Stimulated activated CD4-positive, alpha-beta T cell treated with anti-CD3 and anti-CD28 coated beads, Interleukin-15, amount 100 ng/mL, for 1 hour (primary cell): Measurements from ENCODE around the gene PCAT6.
A peak's percentile ranks its signal among the peaks of the same experiment; 100 is the strongest.
"Not testable (repeated sequence)": the region's sequence is repeated elsewhere in the genome, so short reads cannot be mapped to it uniquely, and the experiment has no call there.

Experiments used
- DNase-seq, 2 donors: peaks; one replicate each; pipeline ENCODE4 v3.0.0-alpha.2; 2020; ENCODE audit warnings: low read depth in 1 of 2, low spot score in 1 of 2

The PCAT6 gene

GRCh38 chr1:202810615-202811295, at the start of gene PCAT6:
TSS of gene PCAT6 (plus strand) at chr1:202810954.
- peak; percentile 71 to 76 for DNase-seq

- no peak for DNase-seq
Observed at GRCh38 chr1:202762019-202762418, 48.7 kb upstream of the PCAT6 start.

- no peak for DNase-seq
Observed at GRCh38 chr1:202765721-202766120, 45.0 kb upstream of the PCAT6 start.

GRCh38 chr1:202770135-202770534, 40.6 kb upstream of the PCAT6 start:
- no peak for DNase-seq

- no peak for DNase-seq
Observed at GRCh38 chr1:202781180-202781579, 29.6 kb upstream of the PCAT6 start.

- no peak for DNase-seq
Observed at GRCh38 chr1:202786804-202787203, 23.9 kb upstream of the PCAT6 start.

GRCh38 chr1:202788800-202789199, 22.0 kb upstream of the PCAT6 start:
- no peak for DNase-seq

- DNase-seq: no peak
Observed at GRCh38 chr1:202791077-202791747, 19.5 kb upstream of the PCAT6 start.

GRCh38 chr1:202794051-202794740, 16.6 kb upstream of the PCAT6 start:
- no peak for DNase-seq

- DNase-seq: not testable (repeated sequence)
Observed at GRCh38 chr1:202794931-202795330, 15.8 kb upstream of the PCAT6 start.

GRCh38 chr1:202796670-202797069, 14.1 kb upstream of the PCAT6 start:
- DNase-seq: no peak

GRCh38 chr1:202798260-202798659, 12.5 kb upstream of the PCAT6 start:
- DNase-seq: no peak

GRCh38 chr1:202798792-202799331, 11.9 kb upstream of the PCAT6 start:
- DNase-seq: no peak

GRCh38 chr1:202800742-202801141, 10.0 kb upstream of the PCAT6 start:
- no peak for DNase-seq

GRCh38 chr1:202801175-202801574, 9.6 kb upstream of the PCAT6 start:
- no peak for DNase-seq

- no peak for DNase-seq
Observed at GRCh38 chr1:202802034-202802433, 8.7 kb upstream of the PCAT6 start.

- DNase-seq: no peak
Observed at GRCh38 chr1:202802998-202803932, 7.5 kb upstream of the PCAT6 start.

GRCh38 chr1:202804126-202804525, 6.6 kb upstream of the PCAT6 start:
- DNase-seq: no peak

- DNase-seq: no peak
Observed at GRCh38 chr1:202805886-202806844, 4.6 kb upstream of the PCAT6 start.
